Ovary (tissue), 3 donors: ENCODE measurements around the gene PWP1.

Experiments used
- CTCF ChIP-seq, 3 donors: fragments of 450-650 bp in 2 of 3; fragments of 200-600 bp in 1 of 3; IDR thresholded peaks; one replicate each; pipeline versions ENCODE4 v1.5.1 to v1.8.0; 2016 to 2022; ENCODE audit warnings: antibody characterized with exemption in 3 of 3, mild to moderate bottlenecking in 1 of 3
- POLR2A ChIP-seq: fragments of 450-650 bp; IDR thresholded peaks from one replicate; pipeline ENCODE4 v1.6.1; 2017; ENCODE audit warnings: antibody characterized with exemption, mild to moderate bottlenecking, moderate library complexity
- donor health status: DM: no; HTN: no; CAD: no.

DNA sequence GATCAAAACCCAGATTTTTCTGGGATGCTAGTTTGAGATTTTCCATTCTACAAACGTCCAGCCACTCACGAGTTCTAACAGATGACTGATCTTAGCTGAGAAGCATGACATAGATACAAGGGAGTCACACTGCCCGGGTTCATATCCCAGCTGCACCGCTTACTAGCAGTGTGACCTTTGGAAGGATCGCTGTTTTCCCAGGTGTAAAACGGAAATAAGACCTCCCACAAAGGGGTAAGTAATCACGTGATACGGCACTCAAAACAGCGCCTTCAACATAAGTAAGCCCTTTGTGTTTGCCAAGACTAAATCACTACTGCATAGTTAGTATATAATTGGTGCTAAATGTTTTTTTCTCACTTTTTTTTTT is 624 bp upstream of the PWP1 start:
- TF ChIP-seq CTCF (IDR thresholded peaks at IDR 0.05) (no peak), POLR2A (no peak)
